Transverse colon (tissue), 4 donors: ENCODE data around the gene GJB3. TPM values are rescaled to one million over a fixed set of nuclear protein-coding genes. Genes with fewer than 3 reads are reported as not detected.
"Not testable (repeated sequence)": the region's sequence is repeated elsewhere in the genome, so short reads cannot be mapped to it uniquely, and the experiment has no call there.

Experiments used
- DNase-seq: peaks from one replicate; pipeline ENCODE4 v3.0.0-alpha.2; 2019
- H3K27ac ChIP-seq, 4 donors: fragments of 200-600 bp; sonication (generic); 2 replicates each; pipeline ENCODE4 v1.5.1; 2016 to 2018; ENCODE audit warnings: inconsistent platforms in 4 of 4
- H3K27me3 ChIP-seq: fragments of 200-600 bp; sonication (generic); 2 replicates; pipeline ENCODE4 v1.5.1; 2017; ENCODE audit warnings: inconsistent platforms
- H3K36me3 ChIP-seq, 4 donors: fragments of 200-600 bp; sonication (generic); 2 replicates each; pipeline ENCODE4 v1.5.1; 2017 to 2019; ENCODE audit warnings: inconsistent platforms in 4 of 4
- H3K4me1 ChIP-seq, 4 donors: fragments of 200-600 bp; sonication (generic); 2 replicates each; pipeline ENCODE4 v1.5.1; 2017 to 2020; ENCODE audit warnings: inconsistent platforms in 4 of 4
- H3K4me3 ChIP-seq, 4 donors: fragments of 200-600 bp; sonication (generic); 1 replicate in 1 of 4; 2 replicates in 3 of 4; pipeline versions ENCODE4 v1.5.1 to v1.6.1; 2017 to 2019; ENCODE audit warnings: inconsistent platforms in 4 of 4
- H3K9me3 ChIP-seq, 2 donors: fragments of 200-600 bp; sonication (generic); 2 replicates each; pipeline ENCODE4 v1.5.1; 2017 to 2019; ENCODE audit warnings: inconsistent platforms in 2 of 2
- EP300 ChIP-seq: sonication (generic); formaldehyde crosslinking; IDR thresholded peaks from one replicate; pipeline ENCODE4 v1.6.1; 2017; ENCODE audit warnings: antibody characterized with exemption, low read depth
- POLR2A ChIP-seq: fragments of 450-650 bp; IDR thresholded peaks from one replicate; pipeline ENCODE4 v1.6.1; 2016; ENCODE audit warnings: antibody characterized with exemption, mild to moderate bottlenecking, moderate library complexity
- POLR2AphosphoS5 ChIP-seq, 3 donors: sonication (generic); formaldehyde crosslinking; IDR thresholded peaks; one replicate each; pipeline ENCODE4 v1.6.1; 2016; ENCODE audit warnings: antibody characterized with exemption in 3 of 3
- WGBS, 2 donors: methylation state at CpG; one replicate each; pipeline ENCODE4 v1.1.5; 2018; ENCODE audit warnings: low coverage in 1 of 2; 5-methylcytosine and 5-hydroxymethylcytosine counted together
- in situ Hi-C, 4 donors: fragments of 200-750 bp; cut with MboI; loops; one replicate each; pipeline versions ENCODE4 v1.15.0 to v1.15.1; 2017; ENCODE audit warnings: low sequenced_read_pairs in 3 of 4, low pct_ligation_motif_present in 1 of 4, low pct_unique_long_range_greater_than_20kb in 1 of 4
- intact Hi-C: fragments of 100-400 bp; cut with DNase I; formaldehyde crosslinking; loops from one replicate; pipeline ENCODE4 v1.15.1; 2023; ENCODE audit warnings: low total_unique reads
- total RNA-seq, 4 donors: library from RNA; depleted of rRNA; stranded (reverse); fragments of >200 nt; gene quantifications; one replicate each; pipeline ENCODE4 v1.1.0, GENCODE V29; 2016
- TF ChIP-seq, protein P1 (sequence below), 5 experiments: fragments of 200-600 bp in 3 of 5; fragments of 450-650 bp in 2 of 5; sonication (generic) in 3 of 5; IDR thresholded peaks; 1 replicate in 2 of 5; 2 replicates in 3 of 5; pipeline ENCODE4 v1.5.1; 2016 to 2017; ENCODE audit warnings: antibody characterized with exemption in 5 of 5, inconsistent platforms in 3 of 5, mild to moderate bottlenecking in 2 of 5, moderate library complexity in 1 of 5

GJB3 gene
- total RNA-seq, 4 donors from 2014 or later: 2.9 to 6.7 TPM; not detected in 2

DNA sequence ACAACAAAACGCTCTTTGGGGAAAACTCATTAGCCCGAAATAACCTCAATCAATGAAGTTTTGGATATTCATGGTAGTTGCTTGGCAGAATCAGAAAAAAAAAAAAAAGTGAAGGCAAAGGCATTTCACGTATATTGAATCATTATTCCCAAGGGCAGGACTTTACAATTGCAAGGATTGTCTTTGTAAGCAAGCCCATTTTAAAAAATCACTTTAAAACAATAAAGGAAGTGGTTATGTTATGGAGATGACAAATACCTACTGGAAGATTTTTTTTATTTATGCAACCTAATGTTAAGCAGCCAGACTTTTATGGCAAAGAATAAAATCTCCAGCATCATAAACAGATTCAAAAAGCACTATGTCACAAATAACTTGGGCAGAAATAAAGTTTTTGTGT is 12.2 kb upstream of the GJB3 start:
- Histone ChIP-seq H3K36me3 (no peaks in the 10 kb centered on the region), H3K27me3 (peaks cover 8% of the 10 kb centered on the region), H3K9me3 (no peaks in the 10 kb centered on the region), H3K4me1 (no peaks in the 10 kb centered on the region), H3K4me3 (no peak overlapping the region), H3K27ac (no peak overlapping the region)
- in situ Hi-C loops (no loop called here), intact Hi-C loops (no loop called here)
- TF ChIP-seq POLR2A (no peak), EP300 (no peak), POLR2AphosphoS5 (IDR thresholded peaks at IDR 0.05) (no peak)
- TF ChIP-seq, protein P1, sequence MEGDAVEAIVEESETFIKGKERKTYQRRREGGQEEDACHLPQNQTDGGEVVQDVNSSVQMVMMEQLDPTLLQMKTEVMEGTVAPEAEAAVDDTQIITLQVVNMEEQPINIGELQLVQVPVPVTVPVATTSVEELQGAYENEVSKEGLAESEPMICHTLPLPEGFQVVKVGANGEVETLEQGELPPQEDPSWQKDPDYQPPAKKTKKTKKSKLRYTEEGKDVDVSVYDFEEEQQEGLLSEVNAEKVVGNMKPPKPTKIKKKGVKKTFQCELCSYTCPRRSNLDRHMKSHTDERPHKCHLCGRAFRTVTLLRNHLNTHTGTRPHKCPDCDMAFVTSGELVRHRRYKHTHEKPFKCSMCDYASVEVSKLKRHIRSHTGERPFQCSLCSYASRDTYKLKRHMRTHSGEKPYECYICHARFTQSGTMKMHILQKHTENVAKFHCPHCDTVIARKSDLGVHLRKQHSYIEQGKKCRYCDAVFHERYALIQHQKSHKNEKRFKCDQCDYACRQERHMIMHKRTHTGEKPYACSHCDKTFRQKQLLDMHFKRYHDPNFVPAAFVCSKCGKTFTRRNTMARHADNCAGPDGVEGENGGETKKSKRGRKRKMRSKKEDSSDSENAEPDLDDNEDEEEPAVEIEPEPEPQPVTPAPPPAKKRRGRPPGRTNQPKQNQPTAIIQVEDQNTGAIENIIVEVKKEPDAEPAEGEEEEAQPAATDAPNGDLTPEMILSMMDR (IDR thresholded peaks at IDR 0.05): no peak
- WGBS, 2 donors: 73 to 76% methylated on average over 3 of the region's 3 CpGs
- DNase-seq: no peak

DNA sequence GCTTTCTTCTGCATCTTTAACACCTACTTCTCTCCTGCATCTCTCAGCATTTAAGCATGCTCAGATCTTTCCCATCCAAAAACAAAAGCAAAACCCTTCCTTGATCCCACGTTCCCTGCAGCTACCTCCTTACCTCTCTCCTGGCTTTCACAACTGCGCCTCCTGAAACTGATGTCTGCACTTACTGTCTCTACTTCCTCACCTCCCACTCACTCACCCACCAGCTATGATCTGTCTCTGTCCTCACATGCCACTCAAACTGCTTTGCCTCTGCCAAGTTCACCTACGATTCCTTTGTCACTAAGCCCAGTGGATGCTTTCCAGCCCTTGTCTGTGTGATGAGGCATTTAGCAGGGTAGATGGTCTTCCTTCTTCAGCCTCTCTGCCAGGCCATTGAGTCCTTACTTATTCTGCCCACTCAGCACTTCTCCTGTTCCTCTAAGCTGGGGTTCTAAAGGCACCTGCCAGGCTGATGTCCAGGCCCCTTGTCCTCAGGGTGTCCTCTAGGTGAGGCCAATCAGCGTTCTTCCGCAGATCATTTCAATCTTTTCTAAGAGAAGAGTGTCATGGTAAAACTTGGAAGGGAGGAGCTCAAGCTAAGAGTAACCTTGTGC is 10.0 kb upstream of the GJB3 start:
- H3K27ac ChIP-seq: no peak overlapping the region
- no peak for DNase-seq
- H3K9me3 ChIP-seq: no peaks in the 10 kb centered on the region
- no peaks in the 10 kb centered on the region for H3K36me3 ChIP-seq
- in situ Hi-C loops (no loop called here), intact Hi-C loops (no loop called here)
- TF ChIP-seq, protein P1 (IDR thresholded peaks at IDR 0.05): no peak
- TF ChIP-seq EP300 (no peak), POLR2A (no peak), POLR2AphosphoS5 (IDR thresholded peaks at IDR 0.05) (no peak)
- 79 to 94% methylated on average over 5 of the region's 5 CpGs for WGBS, 2 donors
- H3K4me1 ChIP-seq: no peaks in the 10 kb centered on the region
- H3K27me3 ChIP-seq: peaks cover 5% of the 10 kb centered on the region
- no peak overlapping the region for H3K4me3 ChIP-seq

DNA sequence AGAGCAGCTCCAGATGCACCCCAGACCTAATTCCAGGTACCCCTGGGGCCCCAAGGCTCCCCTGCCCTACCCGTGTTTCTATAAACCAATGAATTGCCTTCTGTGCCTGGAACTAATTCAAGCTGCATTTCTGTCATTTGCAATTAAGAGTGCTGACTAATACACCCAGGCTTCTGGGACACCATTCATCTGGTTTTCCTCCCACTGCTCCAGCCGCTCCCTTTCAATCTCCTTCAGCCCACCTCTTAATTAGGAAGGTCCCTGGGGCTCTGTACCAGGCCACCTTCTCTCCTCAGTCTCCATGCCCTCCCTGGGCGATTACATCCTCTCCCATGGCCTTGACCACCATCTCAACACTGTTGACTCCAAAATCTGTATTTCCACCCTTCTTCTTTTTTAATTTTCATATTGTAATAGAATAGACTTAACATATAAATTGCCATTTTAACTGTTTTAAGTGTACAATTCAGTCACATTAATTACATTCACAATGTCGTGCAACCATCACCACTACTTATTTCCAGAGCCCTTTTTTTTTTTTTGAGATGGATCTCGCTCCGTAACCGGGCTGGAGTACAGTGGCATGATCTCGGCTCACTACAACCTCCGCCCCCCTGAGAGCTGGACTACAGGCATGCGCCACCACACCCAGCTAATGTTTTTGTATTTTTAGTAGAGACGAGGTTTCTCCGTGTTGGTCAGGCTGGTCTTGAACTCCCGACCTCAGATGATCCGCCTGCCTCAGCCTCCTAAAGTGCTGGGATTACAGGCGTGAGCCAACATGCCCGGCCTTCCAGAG is 9.2 kb upstream of the GJB3 start:
- in situ Hi-C loops: no loop called here
- H3K27me3 ChIP-seq: peaks cover 6% of the 10 kb centered on the region
- H3K4me1 ChIP-seq: no peaks in the 10 kb centered on the region
- no peak for DNase-seq
- intact Hi-C loops: no loop called here
- WGBS, 2 donors: 78 to 86% methylated on average over 11 to 16 of the region's 16 CpGs
- no peaks in the 10 kb centered on the region for H3K9me3 ChIP-seq
- H3K36me3 ChIP-seq: no peaks in the 10 kb centered on the region
- H3K27ac ChIP-seq: no peak overlapping the region
- TF ChIP-seq, protein P1 (IDR thresholded peaks at IDR 0.05): no peak
- TF ChIP-seq POLR2AphosphoS5 (IDR thresholded peaks at IDR 0.05) (no peak), POLR2A (no peak), EP300 (no peak)
- no peak overlapping the region for H3K4me3 ChIP-seq

DNA sequence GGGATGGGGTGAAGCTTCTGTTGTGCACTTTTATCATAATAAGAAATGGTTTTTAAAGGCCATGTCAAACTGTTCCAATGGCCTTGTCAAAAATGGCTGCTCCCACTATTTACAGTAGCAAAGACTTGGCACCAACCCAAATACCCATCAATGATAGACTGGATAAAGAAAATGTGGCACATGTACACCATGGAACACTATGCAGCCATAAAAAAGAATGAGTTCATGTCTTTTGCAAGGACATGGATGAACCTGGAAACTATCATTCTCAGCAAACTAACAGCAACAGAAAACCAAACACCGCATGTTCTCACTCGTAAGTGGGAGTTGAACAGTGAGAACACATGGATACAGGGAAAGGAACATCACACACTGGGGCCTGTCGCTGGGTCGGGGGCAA is 7.9 kb upstream of the GJB3 start:
- peaks cover 10% of the 10 kb centered on the region for H3K27me3 ChIP-seq
- 95 to 100% methylated on average over 4 of the region's 4 CpGs for WGBS, 2 donors
- H3K27ac ChIP-seq, H3K36me3 ChIP-seq, H3K4me1 ChIP-seq, DNase-seq, H3K9me3 ChIP-seq, in situ Hi-C loops, H3K4me3 ChIP-seq, intact Hi-C loops: not testable (repeated sequence)
